Pancreas (tissue), 10 donors: ENCODE results near the gene CHAC1. TPM values are rescaled to one million over a fixed set of nuclear protein-coding genes. Genes with fewer than 3 reads are reported as not detected.

Experiments
- ATAC-seq, 4 donors: fragments of 200-7000 bp; cut with Tn5 transposase; one replicate each; pipeline versions ENCODE4 v1.8.0 to v1.9.1; 2020; ENCODE audit warnings: mild to moderate bottlenecking in 4 of 4, moderate library complexity in 4 of 4
- DNase-seq, 6 donors: peaks; one replicate each; pipeline ENCODE4 v3.0.0-alpha.2; 2020
- FAIRE-seq: peaks from 2 replicates; lab custom pipeline; 2012; peaks lifted over from hg19 to GRCh38; lab: Jason Lieb, UNC
- H3K27ac ChIP-seq, 4 donors: fragments of 200-600 bp; sonication (generic); 1 replicate in 3 of 4; 2 replicates in 1 of 4; pipeline versions ENCODE4 v1.5.0 to v1.8.0; 2020
- H3K27me3 ChIP-seq, 4 donors: fragments of 200-600 bp; one replicate each; pipeline ENCODE4 v1.8.0; 2021
- H3K36me3 ChIP-seq, 3 donors: fragments of 200-600 bp; sonication (generic) in 1 of 3; one replicate each; pipeline versions ENCODE4 v1.5.0 to v1.8.0; 2020 to 2021
- H3K4me1 ChIP-seq, 3 donors: fragments of 200-600 bp; one replicate each; pipeline ENCODE4 v1.8.0; 2021
- H3K4me3 ChIP-seq, 4 donors: fragments of 200-600 bp; sonication (generic) in 2 of 4; one replicate each; pipeline versions ENCODE4 v1.5.0 to v1.8.0; 2020 to 2021
- H3K9me3 ChIP-seq, 4 donors: fragments of 200-600 bp; one replicate each; pipeline ENCODE4 v1.8.0; 2021
- WGBS, 2 donors: extraction: QIAGEN DNeasy Blood & Tissue Kit; methylation state at CpG; one replicate each; pipeline ENCODE4 v1.1.7; 2013; 5-methylcytosine and 5-hydroxymethylcytosine counted together
- intact Hi-C, 3 donors: fragments of 100-400 bp; cut with DNase I; formaldehyde crosslinking; loops; one replicate each; pipeline versions ENCODE4 v1.11.1 to v1.14.2; 2022
- polyA plus RNA-seq, 2 donors: library from polyadenylated mRNA; stranded (reverse); fragments of 200-250 nt; gene quantifications; one replicate each; pipeline ENCODE4 v1.2.3, GENCODE V29; 2013
- total RNA-seq, 6 donors: library from RNA; stranded (reverse); fragmentation: NEBNext Ultra II Directional in 4 of 6; extraction: Animal tissue kit (Norgen Biotek cat#: 25700) in 4 of 6; gene quantifications; one replicate each; pipeline versions ENCODE4 v1.2.1 to v1.2.4, GENCODE V29; 2021 to 2023
- TF ChIP-seq, protein P1 (sequence below), 4 donors: fragments of 200-600 bp; sonication (generic) in 3 of 4; IDR thresholded peaks; one replicate each; pipeline versions ENCODE4 v1.5.0 to v1.8.0; 2021; ENCODE audit warnings: antibody characterized with exemption in 4 of 4
- donor health status: healthy with polysubstance abuse.
- donor health status: DM: no; HTN: no; CAD: no; lungs with moderate emphysema.
- donor health status: DM: no; HTN: no; CAD: no.
- donor health status: control.
- donor health status: control.
- donor health status: Bipolar disorder and iron deficiency.
- donor health status: DM: yes; HTN: yes; CAD: no.
- donor health status: DM: no; HTN: no; CAD: no.
- donor health status: DM: no; HTN: no; CAD: no.
- donor health status: DM: yes; HTN: yes; CAD: no.

Gene CHAC1
- total and polyA plus RNA-seq, 8 donors = 0.40 to 90.5 (median 2.3) TPM

DNA sequence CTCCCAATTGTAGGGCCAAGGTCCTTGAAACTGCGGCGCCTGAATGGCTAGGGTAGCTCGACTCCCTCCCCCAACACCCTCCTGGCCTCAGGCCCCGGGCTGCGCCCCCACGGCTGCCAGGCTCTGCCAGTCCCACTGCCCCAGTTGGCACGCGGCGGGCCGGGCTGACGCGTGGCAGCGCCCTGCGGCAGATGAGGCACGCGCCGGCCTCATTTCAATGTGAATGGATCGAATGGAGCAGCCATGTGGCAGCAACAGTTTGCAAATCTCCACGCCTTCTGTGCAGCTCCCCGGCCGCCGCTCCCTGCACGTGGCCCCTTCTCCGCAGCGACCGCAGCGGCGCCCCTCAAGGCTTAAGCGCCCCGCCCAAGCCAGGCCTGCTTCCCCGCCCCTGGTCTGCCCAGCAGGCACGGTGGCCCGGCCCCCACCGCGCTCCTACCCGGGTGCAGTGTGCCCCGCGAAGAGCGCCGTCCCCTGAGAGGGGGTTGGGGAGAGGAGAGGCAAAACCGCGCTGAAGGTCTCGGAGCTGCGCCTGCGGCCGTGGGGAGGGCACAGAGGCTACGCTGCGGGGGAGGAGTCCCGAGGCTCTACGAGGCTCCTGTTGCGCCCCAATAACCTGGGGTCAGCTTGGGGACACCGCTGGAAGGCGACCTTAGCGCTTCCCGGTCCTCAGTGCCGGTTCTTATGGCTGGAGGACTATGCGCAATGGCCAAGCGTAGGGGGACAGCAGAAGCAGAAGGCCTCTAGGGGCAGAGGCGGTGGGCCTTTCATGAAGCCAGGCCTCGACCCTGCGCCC lies 27.2 kb upstream of the CHAC1 start:
- peaks cover 0 to 11% (median 2%) of the 10 kb centered on the region in 4 donors for H3K27me3 ChIP-seq
- 10 to 11% methylated on average over 58 to 61 of the region's 61 CpGs for WGBS, 2 donors
- DNase-seq = peak in 2 of 6 donors; percentile 66 to 79

DNA sequence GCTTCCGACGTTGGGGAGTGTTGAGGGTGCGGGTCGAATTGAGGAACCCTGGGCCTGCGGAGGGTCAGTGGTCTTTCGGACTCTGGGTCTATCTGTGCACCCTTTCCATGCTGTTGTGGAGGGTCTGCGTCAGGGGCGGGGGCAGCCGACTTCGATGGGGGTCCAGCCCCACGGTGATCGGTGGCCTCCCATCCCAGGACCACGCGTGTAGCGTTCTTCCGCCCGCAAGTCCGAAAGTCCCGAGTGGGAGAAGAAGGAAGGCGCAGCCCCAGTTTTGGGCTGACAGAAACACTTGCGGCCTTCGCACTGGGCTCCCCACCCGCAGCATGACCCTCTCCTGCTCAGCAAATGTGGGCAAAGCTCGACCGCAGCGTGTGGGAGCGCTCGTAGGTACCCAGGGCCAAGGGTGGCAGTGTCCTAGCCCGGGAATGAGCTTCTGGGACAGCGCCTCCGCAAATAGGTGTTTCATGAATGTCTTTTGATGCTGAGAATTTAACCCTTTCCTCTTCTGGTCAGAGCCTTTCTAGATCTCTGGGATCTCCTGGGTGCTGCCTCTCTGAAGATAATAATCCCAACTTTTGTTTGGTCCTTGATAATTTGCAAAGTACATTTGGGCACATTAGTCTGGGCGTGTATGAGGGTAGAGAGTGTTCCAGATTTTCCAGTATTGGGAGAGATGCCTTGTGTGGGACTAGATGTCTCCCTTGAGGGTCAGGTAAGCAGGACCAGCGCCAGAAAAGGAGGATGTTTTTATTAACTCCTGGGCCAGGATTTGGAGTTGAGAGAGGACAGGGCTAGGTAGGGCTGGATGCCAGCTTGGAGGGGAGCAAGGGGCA lies 26.4 kb upstream of the CHAC1 start:
- H3K9me3 ChIP-seq = no peaks in the 10 kb centered on the region
- no peak overlapping the region for H3K4me3 ChIP-seq
- H3K4me1 ChIP-seq = peaks cover 15 to 36% (median 27%) of the 10 kb centered on the region in 3 donors
- no peaks in the 10 kb centered on the region for H3K36me3 ChIP-seq
- no peak overlapping the region for H3K27ac ChIP-seq
- FAIRE-seq (no peak), ATAC-seq (no peak), DNase-seq (peak in 1 of 6 donors; percentile 57)
- 32% methylated on average over 33 of the region's 33 CpGs for WGBS, 2 donors
- intact Hi-C loops = no loop called here
- peaks cover 0 to 11% (median 2%) of the 10 kb centered on the region in 4 donors for H3K27me3 ChIP-seq
- TF ChIP-seq, protein P1, sequence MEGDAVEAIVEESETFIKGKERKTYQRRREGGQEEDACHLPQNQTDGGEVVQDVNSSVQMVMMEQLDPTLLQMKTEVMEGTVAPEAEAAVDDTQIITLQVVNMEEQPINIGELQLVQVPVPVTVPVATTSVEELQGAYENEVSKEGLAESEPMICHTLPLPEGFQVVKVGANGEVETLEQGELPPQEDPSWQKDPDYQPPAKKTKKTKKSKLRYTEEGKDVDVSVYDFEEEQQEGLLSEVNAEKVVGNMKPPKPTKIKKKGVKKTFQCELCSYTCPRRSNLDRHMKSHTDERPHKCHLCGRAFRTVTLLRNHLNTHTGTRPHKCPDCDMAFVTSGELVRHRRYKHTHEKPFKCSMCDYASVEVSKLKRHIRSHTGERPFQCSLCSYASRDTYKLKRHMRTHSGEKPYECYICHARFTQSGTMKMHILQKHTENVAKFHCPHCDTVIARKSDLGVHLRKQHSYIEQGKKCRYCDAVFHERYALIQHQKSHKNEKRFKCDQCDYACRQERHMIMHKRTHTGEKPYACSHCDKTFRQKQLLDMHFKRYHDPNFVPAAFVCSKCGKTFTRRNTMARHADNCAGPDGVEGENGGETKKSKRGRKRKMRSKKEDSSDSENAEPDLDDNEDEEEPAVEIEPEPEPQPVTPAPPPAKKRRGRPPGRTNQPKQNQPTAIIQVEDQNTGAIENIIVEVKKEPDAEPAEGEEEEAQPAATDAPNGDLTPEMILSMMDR (IDR thresholded peaks at IDR 0.05) = no peak

More for the DNA sequence above, 27.2 kb upstream of the CHAC1 start:
- H3K27ac ChIP-seq = no peak overlapping the region
- no peaks in the 10 kb centered on the region for H3K9me3 ChIP-seq
- peak in 1 of 4 donors; percentile 4 for ATAC-seq
- no peak for FAIRE-seq
- TF ChIP-seq, protein P1 (IDR thresholded peaks at IDR 0.05) = no peak
- H3K36me3 ChIP-seq = no peaks in the 10 kb centered on the region
- peak overlapping the region in 1 of 4 donors; percentile 25 for H3K4me3 ChIP-seq
- H3K4me1 ChIP-seq = peaks cover 15 to 35% (median 27%) of the 10 kb centered on the region in 3 donors
- intact Hi-C loops = no loop called here

DNA sequence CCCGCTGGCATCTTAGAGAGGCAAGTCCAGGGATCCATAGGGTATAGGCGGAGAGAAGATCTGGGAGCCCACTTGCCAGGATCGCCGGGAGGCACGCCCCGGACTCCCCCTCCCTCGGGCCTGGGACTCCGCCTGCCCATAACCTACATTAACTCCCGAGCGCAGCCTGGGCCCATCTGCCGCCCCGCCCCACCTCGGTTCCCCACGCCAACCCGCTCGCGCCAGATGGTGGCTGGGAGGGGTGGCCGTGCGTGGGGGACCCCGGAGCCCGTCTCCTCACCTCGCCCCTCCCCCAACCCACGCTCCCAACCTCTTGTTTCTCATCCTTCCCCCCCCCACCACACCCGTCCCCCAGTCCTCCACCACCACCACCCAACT lies 25.8 kb upstream of the CHAC1 start:
- H3K4me1 ChIP-seq = peaks cover 15 to 36% (median 27%) of the 10 kb centered on the region in 3 donors

DNA sequence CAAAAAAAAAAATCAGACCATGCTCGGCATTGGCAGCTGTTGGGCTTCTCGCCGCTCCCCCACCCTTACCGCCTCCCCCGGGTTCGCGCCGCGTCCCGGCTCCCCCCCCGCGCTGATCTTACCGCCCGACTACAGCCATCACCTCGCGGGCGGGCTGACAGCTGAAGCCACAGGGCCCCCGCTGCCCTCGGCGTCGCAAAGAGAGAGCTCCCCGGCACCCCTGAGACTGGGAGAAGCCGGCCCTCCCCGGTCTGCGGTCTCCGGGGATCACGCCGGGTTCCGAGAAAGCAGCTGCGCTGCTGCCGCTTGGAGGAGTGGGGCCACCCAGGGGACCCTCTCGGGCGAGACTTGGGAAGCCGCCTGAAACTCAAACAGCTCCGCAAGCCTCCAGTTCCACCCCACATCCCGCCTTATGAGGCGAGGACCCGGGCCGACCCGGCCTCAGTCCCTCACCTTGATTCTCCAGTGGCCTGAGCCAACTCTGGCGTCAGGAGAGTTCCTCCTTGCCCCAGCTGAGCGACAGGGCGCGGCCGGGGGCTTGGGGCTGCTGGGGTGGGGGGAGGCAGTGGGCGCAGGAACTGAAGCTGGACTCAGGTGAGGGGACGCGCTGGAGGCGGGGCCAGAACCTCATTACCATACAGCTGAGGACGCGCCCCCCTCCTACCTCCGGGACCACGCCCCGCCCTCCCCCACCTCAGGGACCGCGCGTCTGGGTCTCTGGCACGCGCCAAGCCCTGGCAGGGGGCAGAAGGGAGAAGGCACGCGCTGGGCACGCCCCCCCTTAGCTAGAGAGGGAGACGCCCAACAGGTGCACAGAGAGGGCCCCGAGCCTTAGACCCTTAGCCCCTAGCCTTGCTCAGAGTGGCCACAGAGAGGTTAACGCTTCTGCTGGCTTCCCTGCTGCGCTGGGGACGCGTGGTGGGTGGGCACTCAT lies 25.1 kb upstream of the CHAC1 start:
- H3K9me3 ChIP-seq = no peaks in the 10 kb centered on the region
- no peak overlapping the region for H3K27ac ChIP-seq
- H3K4me3 ChIP-seq = peak overlapping the region in 2 of 4 donors; percentile 29 to 52
- peaks cover 0 to 11% (median 2%) of the 10 kb centered on the region in 4 donors for H3K27me3 ChIP-seq
- H3K36me3 ChIP-seq = no peaks in the 10 kb centered on the region
- intact Hi-C loops = no loop called here
- ATAC-seq (peak; percentile 7 to 21 (median 16)), DNase-seq (peak in 1 of 6 donors; percentile 80), FAIRE-seq (no peak)
- peaks cover 15 to 36% (median 27%) of the 10 kb centered on the region in 3 donors for H3K4me1 ChIP-seq
- TF ChIP-seq, protein P1 (IDR thresholded peaks at IDR 0.05) = no peak
- 1% methylated on average over 66 to 67 of the region's 68 CpGs for WGBS, 2 donors

More for the DNA sequence above, 25.8 kb upstream of the CHAC1 start:
- Histone ChIP-seq H3K36me3 (no peaks in the 10 kb centered on the region), H3K4me3 (peak overlapping the region in 1 of 4 donors; percentile 52), H3K27ac (no peak overlapping the region), H3K27me3 (peaks cover 0 to 11% (median 2%) of the 10 kb centered on the region in 4 donors), H3K9me3 (no peaks in the 10 kb centered on the region)
- intact Hi-C loops = no loop called here
- peak in 1 of 6 donors; percentile 70 for DNase-seq
- FAIRE-seq = no peak
- TF ChIP-seq, protein P1 (IDR thresholded peaks at IDR 0.05) = no peak
- 16 to 17% methylated on average over 18 to 24 of the region's 24 CpGs for WGBS, 2 donors
- ATAC-seq = no peak
